Measurements from ENCODE around the gene USP10.
"Not testable (repeated sequence)": the region's sequence is repeated elsewhere in the genome, so short reads cannot be mapped to it uniquely, and the experiment has no call there.

- TF ChIP-seq REST (IDR thresholded peaks at IDR 0.05); CHD2 (IDR thresholded peaks at IDR 0.05; ENCODE audit: low read length, partially characterized antibody): not testable (repeated sequence)
Observed at GRCh38 chr16:84748247-84748646, 48.4 kb downstream of the USP10 start.

Data from A549 (cell line).